Measurements from ENCODE around the gene TRAPPC1. TPM values are rescaled to one million over a fixed set of nuclear protein-coding genes. Genes with fewer than 3 reads are reported as not detected.
"Not testable (repeated sequence)": the region's sequence is repeated elsewhere in the genome, so short reads cannot be mapped to it uniquely, and the experiment has no call there.

Gene TRAPPC1
- total RNA-seq, 1 experiment from 2014 or later, result 26.4 TPM

DNA sequence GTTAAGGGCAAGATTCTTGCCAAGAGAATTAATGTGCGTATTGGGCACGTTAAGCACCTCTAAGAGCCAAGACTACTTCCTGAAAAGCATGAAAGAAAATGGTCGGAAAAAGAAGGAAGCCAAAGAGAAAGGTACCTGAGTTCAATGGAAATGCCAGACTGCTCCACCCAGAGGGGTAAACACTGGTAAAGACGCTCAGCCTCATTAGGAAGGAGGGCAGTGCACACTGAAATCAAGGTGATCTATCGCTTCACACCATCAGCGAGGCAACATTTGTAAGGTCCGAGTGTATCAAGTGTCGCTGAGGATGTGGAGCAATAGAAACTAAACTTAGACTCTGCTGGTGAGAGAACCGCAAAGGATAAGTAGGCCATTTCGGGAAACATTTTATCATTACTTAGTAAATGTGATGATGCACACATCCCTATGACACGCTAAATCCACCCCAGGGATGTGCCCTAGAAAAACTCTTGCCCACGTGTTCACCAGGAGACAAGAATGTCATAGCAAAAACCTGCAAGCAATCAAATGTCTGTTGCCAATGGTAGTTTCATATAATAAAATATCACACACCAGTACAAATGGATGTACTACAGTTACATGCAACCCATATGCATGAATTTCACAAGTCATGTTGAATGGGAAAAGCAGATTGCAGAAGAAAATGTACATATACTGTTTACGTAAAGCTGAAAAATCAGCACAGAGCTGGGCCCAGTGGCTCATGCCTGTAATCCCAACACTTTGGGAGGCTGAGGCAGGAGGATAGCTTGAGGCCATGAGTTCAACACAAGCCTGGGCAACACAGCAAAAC, 23.9 kb upstream of the TRAPPC1 start:
- Histone ChIP-seq H3K4me2 (ENCODE audit: low read length) (no peak overlapping the region), H3F3A (ENCODE audit: low read length, unreplicated experiment) (no peaks in the 10 kb centered on the region), H3K4me1 (ENCODE audit: insufficient read depth, low read length) (peaks cover 4% of the 10 kb centered on the region), H4K20me1 (ENCODE audit: low read length) (no peaks in the 10 kb centered on the region), H3K27ac (ENCODE audit: low read length) (no peak overlapping the region), H2AFZ (ENCODE audit: low read length) (no peak overlapping the region), H3K9ac (ENCODE audit: low read length) (no peak overlapping the region), H3K36me3 (ENCODE audit: low read depth, low read length) (no peaks in the 10 kb centered on the region), H3K9me2 (replicated peaks; ENCODE audit: low read length) (no peaks in the 10 kb centered on the region), H3K9me3 (ENCODE audit: low read length) (no peaks in the 10 kb centered on the region), H3K79me2 (ENCODE audit: low read length) (no peaks in the 10 kb centered on the region), H3K27me3 (ENCODE audit: low read length) (no peaks in the 10 kb centered on the region), H3K4me3 (ENCODE audit: low read length) (no peak overlapping the region)
- CTCF ChIA-PET, result no interaction called here
- intact Hi-C loops (cut with micrococcal nuclease), result no loop called here
- DNase-seq, result no peak
- no peak for TF ChIP-seq EZH2phosphoT487 (IDR thresholded peaks at IDR 0.05; ENCODE audit: borderline replicate concordance, low read length)
- TF ChIP-seq, protein P1, sequence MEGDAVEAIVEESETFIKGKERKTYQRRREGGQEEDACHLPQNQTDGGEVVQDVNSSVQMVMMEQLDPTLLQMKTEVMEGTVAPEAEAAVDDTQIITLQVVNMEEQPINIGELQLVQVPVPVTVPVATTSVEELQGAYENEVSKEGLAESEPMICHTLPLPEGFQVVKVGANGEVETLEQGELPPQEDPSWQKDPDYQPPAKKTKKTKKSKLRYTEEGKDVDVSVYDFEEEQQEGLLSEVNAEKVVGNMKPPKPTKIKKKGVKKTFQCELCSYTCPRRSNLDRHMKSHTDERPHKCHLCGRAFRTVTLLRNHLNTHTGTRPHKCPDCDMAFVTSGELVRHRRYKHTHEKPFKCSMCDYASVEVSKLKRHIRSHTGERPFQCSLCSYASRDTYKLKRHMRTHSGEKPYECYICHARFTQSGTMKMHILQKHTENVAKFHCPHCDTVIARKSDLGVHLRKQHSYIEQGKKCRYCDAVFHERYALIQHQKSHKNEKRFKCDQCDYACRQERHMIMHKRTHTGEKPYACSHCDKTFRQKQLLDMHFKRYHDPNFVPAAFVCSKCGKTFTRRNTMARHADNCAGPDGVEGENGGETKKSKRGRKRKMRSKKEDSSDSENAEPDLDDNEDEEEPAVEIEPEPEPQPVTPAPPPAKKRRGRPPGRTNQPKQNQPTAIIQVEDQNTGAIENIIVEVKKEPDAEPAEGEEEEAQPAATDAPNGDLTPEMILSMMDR (conservative IDR thresholded peaks at IDR 0.05; ENCODE audit: low read depth, low read length), result no peak
- BruUV-seq (replicated peaks), result no TSS peak
- POLR2A ChIA-PET (ENCODE audit: unreplicated experiment), result no interaction called here
- ATAC-seq, result no peak

DNA sequence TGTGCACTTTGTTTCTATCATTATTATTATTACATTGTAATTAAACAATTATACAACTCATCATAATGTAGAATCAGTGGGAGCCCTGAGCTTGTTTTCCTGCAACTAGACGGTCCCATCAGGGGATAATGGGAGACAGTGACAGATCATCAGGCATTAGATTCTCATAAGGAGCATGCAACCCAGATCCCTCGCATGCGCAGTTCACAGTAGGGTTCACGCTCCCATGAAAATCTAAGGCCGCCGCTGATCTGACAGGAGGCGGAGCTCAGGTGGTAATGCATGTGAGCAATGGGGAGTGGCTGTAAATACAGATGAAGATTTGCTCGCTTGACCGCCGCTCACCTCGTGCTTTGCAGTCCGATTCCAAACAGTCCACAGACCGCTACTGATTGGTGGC, 21.5 kb upstream of the TRAPPC1 start:
- H3K4me1 ChIP-seq (ENCODE audit: insufficient read depth, low read length); BruUV-seq (replicated peaks); POLR2A ChIA-PET (ENCODE audit: unreplicated experiment); H3K9ac ChIP-seq (ENCODE audit: low read length); H3K79me2 ChIP-seq (ENCODE audit: low read length); H3K27me3 ChIP-seq (ENCODE audit: low read length); H3K4me2 ChIP-seq (ENCODE audit: low read length); intact Hi-C loops (cut with micrococcal nuclease); H3K9me2 ChIP-seq (replicated peaks; ENCODE audit: low read length); H3F3A ChIP-seq (ENCODE audit: low read length, unreplicated experiment); H3K4me3 ChIP-seq (ENCODE audit: low read length); DNase-seq; H4K20me1 ChIP-seq (ENCODE audit: low read length); H3K36me3 ChIP-seq (ENCODE audit: low read depth, low read length); H3K9me3 ChIP-seq (ENCODE audit: low read length); H3K27ac ChIP-seq (ENCODE audit: low read length); ATAC-seq; H2AFZ ChIP-seq (ENCODE audit: low read length): not testable (repeated sequence)
- CTCF ChIA-PET, result interaction anchor here (0.6 kb wide), 1 partner anchor 10 kb away, joined by 14 read pairs; no protein-coding TSS in a partner anchor

DNA sequence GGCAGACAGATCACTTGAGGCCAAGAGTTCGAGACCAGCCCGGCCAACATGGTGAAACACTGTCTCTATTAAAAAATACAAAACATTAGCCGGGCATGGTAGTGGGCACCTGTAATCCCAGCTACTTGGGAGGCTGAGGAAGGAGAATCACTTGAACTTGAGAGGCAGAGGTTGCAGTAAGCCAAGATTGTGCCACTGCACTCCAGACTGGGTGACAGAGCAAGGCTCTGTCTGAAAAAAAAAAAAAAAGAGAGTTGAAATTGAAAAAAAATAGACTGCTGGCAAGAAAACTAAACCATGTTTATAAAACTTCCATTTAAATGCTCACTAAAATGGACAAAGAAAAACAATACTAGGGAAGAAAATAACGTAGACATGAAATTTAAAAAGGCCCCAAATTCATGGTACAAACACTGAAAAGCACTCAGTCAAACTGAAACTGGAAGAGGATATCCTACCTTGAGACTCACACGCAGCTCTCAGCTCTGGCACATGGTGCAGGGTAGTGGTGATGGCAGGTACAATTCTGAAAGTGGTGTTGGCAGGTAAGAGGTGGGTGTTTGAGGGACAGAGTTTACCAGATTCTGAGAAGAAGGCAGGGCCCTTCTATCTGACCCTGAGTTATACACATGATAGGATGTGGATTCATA, 19.5 kb upstream of the TRAPPC1 start:
- H3K27ac ChIP-seq (ENCODE audit: low read length), result no peak overlapping the region
- BruUV-seq (replicated peaks), result no TSS peak

More for the DNA sequence above, 19.5 kb upstream of the TRAPPC1 start:
- ATAC-seq (no peak), DNase-seq (no peak)
- Histone ChIP-seq H3F3A (ENCODE audit: low read length, unreplicated experiment) (no peaks in the 10 kb centered on the region), H3K27me3 (ENCODE audit: low read length) (no peaks in the 10 kb centered on the region), H4K20me1 (ENCODE audit: low read length) (no peaks in the 10 kb centered on the region), H3K79me2 (ENCODE audit: low read length) (no peaks in the 10 kb centered on the region), H2AFZ (ENCODE audit: low read length) (no peak overlapping the region), H3K9me2 (replicated peaks; ENCODE audit: low read length) (no peaks in the 10 kb centered on the region), H3K4me3 (ENCODE audit: low read length) (no peak overlapping the region), H3K9ac (ENCODE audit: low read length) (no peak overlapping the region), H3K9me3 (ENCODE audit: low read length) (no peaks in the 10 kb centered on the region), H3K4me2 (ENCODE audit: low read length) (no peak overlapping the region), H3K4me1 (ENCODE audit: insufficient read depth, low read length) (no peaks in the 10 kb centered on the region), H3K36me3 (ENCODE audit: low read depth, low read length) (no peaks in the 10 kb centered on the region; the same call in 1 of the 2 replicates)
- TF ChIP-seq, protein P1 (conservative IDR thresholded peaks at IDR 0.05; ENCODE audit: low read depth, low read length), result no peak
- TF ChIP-seq EZH2 (IDR thresholded peaks at IDR 0.05; ENCODE audit: low read length, unreplicated experiment), result no peak
- TF ChIP-seq EZH2phosphoT487 (IDR thresholded peaks at IDR 0.05; ENCODE audit: borderline replicate concordance, low read length), result no peak
- intact Hi-C loops (cut with micrococcal nuclease), result no loop called here
- POLR2A ChIA-PET (ENCODE audit: unreplicated experiment), result no interaction called here
- CTCF ChIA-PET, result no interaction called here
